Hematopoietic multipotent progenitor cell treated with erythropoietin and hydrocortisone succinate and interleukin-3 and kit ligand, for 17 days (in vitro differentiated cells): Measurements from ENCODE around the gene BABAM2.
"Not testable (repeated sequence)": the region's sequence is repeated elsewhere in the genome, so short reads cannot be mapped to it uniquely, and the experiment has no call there.

Experiments
- DNase-seq: peaks from one replicate; pipeline ENCODE4 v3.0.0-alpha.2; 2015; ENCODE audit warnings: low spot score

Gene BABAM2

GRCh38 chr2:27978761-27979160 lies 88.2 kb downstream of the BABAM2 start:
- not testable (repeated sequence) for DNase-seq

GRCh38 chr2:27980242-27980641 lies 89.7 kb downstream of the BABAM2 start:
- DNase-seq, result no peak

GRCh38 chr2:27984153-27984552 lies 93.6 kb downstream of the BABAM2 start:
- DNase-seq, result no peak

GRCh38 chr2:27988306-27988705 lies 97.8 kb downstream of the BABAM2 start:
- DNase-seq, result no peak

- DNase-seq, result no peak
These were observed 98.2 kb downstream of the BABAM2 start for GRCh38 chr2:27988718-27989117.

- DNase-seq, result no peak
These were observed 98.6 kb downstream of the BABAM2 start for GRCh38 chr2:27989149-27989548.

GRCh38 chr2:27990030-27990590 lies 99.6 kb downstream of the BABAM2 start:
- DNase-seq, result no peak

- DNase-seq, result no peak
These were observed 100.6 kb downstream of the BABAM2 start for GRCh38 chr2:27991146-27991545.

GRCh38 chr2:27992787-27993401 lies 102.4 kb downstream of the BABAM2 start:
- DNase-seq, result no peak

GRCh38 chr2:27993402-27993787 lies 102.9 kb downstream of the BABAM2 start:
- no peak for DNase-seq

- DNase-seq, result no peak
These were observed 103.6 kb downstream of the BABAM2 start for GRCh38 chr2:27993950-27994728.

- DNase-seq, result no peak
These were observed 105.8 kb downstream of the BABAM2 start for GRCh38 chr2:27996156-27996922.

GRCh38 chr2:28000287-28000686 lies 109.8 kb downstream of the BABAM2 start:
- DNase-seq, result no peak

GRCh38 chr2:28002181-28002580 lies 111.7 kb downstream of the BABAM2 start:
- no peak for DNase-seq

GRCh38 chr2:28004086-28004485 lies 113.6 kb downstream of the BABAM2 start:
- no peak for DNase-seq

- DNase-seq, result no peak
These were observed 119.2 kb downstream of the BABAM2 start for GRCh38 chr2:28009732-28010131.

- no peak for DNase-seq
These were observed 120.8 kb downstream of the BABAM2 start for GRCh38 chr2:28011322-28011737.

GRCh38 chr2:28018474-28018873 lies 127.9 kb downstream of the BABAM2 start:
- DNase-seq, result not testable (repeated sequence)

GRCh38 chr2:28019521-28019920 lies 129.0 kb downstream of the BABAM2 start:
- DNase-seq, result not testable (repeated sequence)

GRCh38 chr2:28021898-28022297 lies 131.4 kb downstream of the BABAM2 start:
- DNase-seq, result no peak

- DNase-seq, result no peak
These were observed 134.6 kb downstream of the BABAM2 start for GRCh38 chr2:28025123-28025522.

- DNase-seq, result not testable (repeated sequence)
These were observed 135.7 kb downstream of the BABAM2 start for GRCh38 chr2:28026230-28026629.

GRCh38 chr2:28028025-28028424 lies 137.5 kb downstream of the BABAM2 start:
- no peak for DNase-seq
